GM23338 (cell line): ENCODE measurements around the gene PIGN. TPM values are rescaled to one million over a fixed set of nuclear protein-coding genes. Genes with fewer than 3 reads are reported as not detected.

ENCODE experiments used
- ATAC-seq: fragments of 200-7000 bp; cut with Tn5 transposase; 3 replicates; pipeline ENCODE4 v1.9.1; 2020
- DNase-seq: peaks from one replicate; pipeline ENCODE4 v3.0.0-alpha.2; 2015; ENCODE audit warnings: low spot score
- H2AFZ ChIP-seq: fragments of 200-600 bp; sonication (generic); 2 replicates; pipeline ENCODE4 v1.8.0; 2016; ENCODE audit warnings: antibody characterized with exemption, mild to moderate bottlenecking, moderate library complexity
- H3F3A ChIP-seq: fragments of 200-600 bp; sonication (generic); replicated peaks from 2 replicates; pipeline ENCODE4 v1.8.0; 2017; ENCODE audit warnings: antibody characterized with exemption, mixed run types, low read depth
- H3K27ac ChIP-seq: fragments of 200-600 bp; sonication (generic); 2 replicates; pipeline ENCODE4 v1.6.1; 2016; ENCODE audit warnings: low read depth
- H3K27me3 ChIP-seq: fragments of 200-600 bp; sonication (generic); 2 replicates; pipeline ENCODE4 v1.8.0; 2016; ENCODE audit warnings: mild to moderate bottlenecking, mixed run types, moderate library complexity; ENCODE audit not compliant: insufficient read depth
- H3K36me3 ChIP-seq: fragments of 200-600 bp; sonication (generic); 2 replicates; pipeline ENCODE4 v1.8.0; 2016; ENCODE audit warnings: mild to moderate bottlenecking; ENCODE audit not compliant: insufficient read depth
- H3K4me1 ChIP-seq: fragments of 200-600 bp; sonication (generic); 2 replicates; pipeline ENCODE4 v1.8.0; 2016; ENCODE audit warnings: mild to moderate bottlenecking, moderate library complexity; ENCODE audit not compliant: insufficient read depth
- H3K4me2 ChIP-seq: fragments of 200-600 bp; sonication (generic); 2 replicates; pipeline ENCODE4 v1.7.1; 2017; ENCODE audit warnings: mixed run types
- H3K4me3 ChIP-seq: fragments of 200-600 bp; sonication (generic); 2 replicates; pipeline ENCODE4 v1.6.1; 2016; ENCODE audit warnings: mixed run types
- H3K79me2 ChIP-seq: fragments of 200-600 bp; sonication (generic); replicated peaks from 2 replicates; pipeline ENCODE4 v1.8.0; 2017; ENCODE audit warnings: mild to moderate bottlenecking; ENCODE audit not compliant: insufficient read depth
- H3K9me2 ChIP-seq: fragments of 200-600 bp; sonication (generic); 2 replicates; pipeline ENCODE4 v1.8.0; 2017; ENCODE audit not compliant: insufficient read depth
- H4K20me1 ChIP-seq: fragments of 200-600 bp; sonication (generic); replicated peaks from 2 replicates; pipeline ENCODE4 v1.8.0; 2017; ENCODE audit warnings: mild to moderate bottlenecking; ENCODE audit not compliant: insufficient read depth
- H3K27ac Mint-ChIP-seq: 2 replicates; pipeline ENCODE4 v1.8.0; 2020; ENCODE audit warnings: inconsistent platforms, mild to moderate bottlenecking, moderate library complexity, mixed read lengths
- H3K27me3 Mint-ChIP-seq: 3 replicates; pipeline ENCODE4 v1.8.0; 2022; ENCODE audit warnings: low read depth, mild to moderate bottlenecking, moderate library complexity, mixed read lengths, inconsistent platforms; ENCODE audit not compliant: insufficient read depth, poor library complexity
- H3K36me3 Mint-ChIP-seq: 3 replicates; pipeline ENCODE4 v1.8.0; 2021; ENCODE audit warnings: low read depth, mild to moderate bottlenecking, inconsistent platforms, moderate library complexity, mixed read lengths
- H3K4me1 Mint-ChIP-seq: 3 replicates; pipeline ENCODE4 v1.8.0; 2020; ENCODE audit warnings: mild to moderate bottlenecking, inconsistent platforms, mixed read lengths
- H3K4me3 Mint-ChIP-seq: 3 replicates; pipeline ENCODE4 v1.8.0; 2021; ENCODE audit warnings: moderate library complexity, mild to moderate bottlenecking, inconsistent platforms, mixed read lengths
- H3K9me3 Mint-ChIP-seq: 3 replicates; pipeline ENCODE4 v1.8.0; 2020; ENCODE audit warnings: moderate library complexity, mild to moderate bottlenecking, inconsistent platforms, mixed read lengths
- CREB1 ChIP-seq: fragments of 250-450 bp; sonication (Bioruptor Pico); IDR thresholded peaks from 2 replicates; pipeline ENCODE4 v1.5.0; 2020; ENCODE audit warnings: low read depth, mild to moderate bottlenecking, moderate library complexity
- EZH2 ChIP-seq: fragments of 200-600 bp; sonication (generic); IDR thresholded peaks from one replicate; pipeline ENCODE4 v1.8.0; 2017; ENCODE audit warnings: antibody characterized with exemption, mild to moderate bottlenecking, low read depth; ENCODE audit not compliant: unreplicated experiment
- JUNB ChIP-seq: IDR thresholded peaks from one replicate; pipeline ENCODE4 v1.6.1; 2016; ENCODE audit warnings: antibody characterized with exemption; ENCODE audit not compliant: unreplicated experiment
- REST ChIP-seq: IDR thresholded peaks from one replicate; pipeline ENCODE4 v1.6.1; 2018; ENCODE audit warnings: antibody characterized with exemption; ENCODE audit not compliant: unreplicated experiment
- STAT1 ChIP-seq: IDR thresholded peaks from one replicate; pipeline ENCODE4 v1.6.1; 2016; ENCODE audit warnings: antibody characterized with exemption; ENCODE audit not compliant: unreplicated experiment
- ZNF114 ChIP-seq: fragments of 250-450 bp; sonication (Bioruptor Pico); IDR thresholded peaks from 2 replicates; pipeline ENCODE4 v1.5.0; 2020; ENCODE audit warnings: mild to moderate bottlenecking, moderate library complexity
- ZNF331 ChIP-seq: fragments of 250-450 bp; sonication (Bioruptor Pico); IDR thresholded peaks from 2 replicates; pipeline ENCODE4 v1.5.0; 2020; ENCODE audit warnings: low read depth, mild to moderate bottlenecking, moderate library complexity
- ZNF462 ChIP-seq: fragments of 250-450 bp; sonication (Bioruptor Pico); IDR thresholded peaks from 2 replicates; pipeline ENCODE4 v1.5.0; 2020; ENCODE audit warnings: mild to moderate bottlenecking, moderate library complexity
- polyA plus RNA-seq: library from polyadenylated mRNA; unstranded; fragments of >200 nt; fragmentation: Nextera tagmentation; extraction: Ambion mirVana; gene quantifications from 2 replicates; pipeline ENCODE4 v1.2.1, GENCODE V29; 2016
- total RNA-seq: library from RNA; depleted of rRNA; stranded (reverse); fragments of >200 nt; shearing (Covaris generic); gene quantifications from 2 replicates; pipeline ENCODE4 v1.2.3, GENCODE V29; 2014

PIGN gene
- total and polyA plus RNA-seq, 2 experiments from 2014 or later, result 9.4 to 33.0 TPM

GRCh38 chr18:62210138-62210537 lies 23.3 kb upstream of the PIGN start:
- H2AFZ ChIP-seq, result no peak overlapping the region
- H3K9me3 Mint-ChIP-seq, result no peaks in the 10 kb centered on the region
- peaks cover 4% of the 10 kb centered on the region; the same call in 1 of the 3 replicates for H3K4me1 Mint-ChIP-seq
- no peak overlapping the region for H3K4me3 ChIP-seq
- no peaks in the 10 kb centered on the region for H3K9me2 ChIP-seq
- no peaks in the 10 kb centered on the region for H3K4me1 ChIP-seq
- no peaks in the 10 kb centered on the region; the same call in 1 of the 2 replicates for H4K20me1 ChIP-seq
- H3F3A ChIP-seq, result no peaks in the 10 kb centered on the region
- peaks cover 5% of the 10 kb centered on the region for H3K27me3 Mint-ChIP-seq
- no peak overlapping the region for H3K4me2 ChIP-seq
- TF ChIP-seq CREB1 (CRISPR knock-in tag) (no peak), EZH2 (no peak)
- H3K36me3 ChIP-seq, result no peaks in the 10 kb centered on the region
- no peak overlapping the region for H3K27ac ChIP-seq
- H3K4me3 Mint-ChIP-seq, result no peak overlapping the region
- H3K79me2 ChIP-seq, result peaks cover 60% of the 10 kb centered on the region
- peaks cover 6% of the 10 kb centered on the region; the same call in 2 of the 3 replicates for H3K36me3 Mint-ChIP-seq
- H3K27ac Mint-ChIP-seq, result no peak overlapping the region
- H3K27me3 ChIP-seq, result no peaks in the 10 kb centered on the region
- ATAC-seq (no peak), DNase-seq (no peak)

- Histone ChIP-seq H2AFZ (no peak overlapping the region), H3K4me1 (no peaks in the 10 kb centered on the region), H3K79me2 (peaks cover 71% of the 10 kb centered on the region), H3F3A (no peaks in the 10 kb centered on the region), H3K27ac (no peak overlapping the region), H3K4me3 (no peak overlapping the region), H3K4me2 (no peak overlapping the region), H3K27me3 (no peaks in the 10 kb centered on the region), H4K20me1 (no peaks in the 10 kb centered on the region; the same call in 1 of the 2 replicates), H3K36me3 (no peaks in the 10 kb centered on the region), H3K9me2 (no peaks in the 10 kb centered on the region)
- ATAC-seq (no peak), DNase-seq (no peak)
- Mint-ChIP-seq H3K27me3 (peaks cover 5% of the 10 kb centered on the region), H3K27ac (no peak overlapping the region), H3K36me3 (peaks cover 6% of the 10 kb centered on the region; the same call in 2 of the 3 replicates), H3K4me1 (peaks cover 4% of the 10 kb centered on the region; the same call in 1 of the 3 replicates), H3K4me3 (no peak overlapping the region), H3K9me3 (no peaks in the 10 kb centered on the region)
- TF ChIP-seq REST (no peak), STAT1 (no peak), JUNB (no peak), ZNF331 (no peak), CREB1 (CRISPR knock-in tag) (no peak)
These were observed 22.2 kb upstream of the PIGN start for GRCh38 chr18:62209046-62209445.

GRCh38 chr18:62206593-62206992 lies 19.7 kb upstream of the PIGN start:
- no peak for ATAC-seq
- no peak overlapping the region for H3K27ac Mint-ChIP-seq
- Histone ChIP-seq H3K36me3 (no peaks in the 10 kb centered on the region), H3K4me1 (no peaks in the 10 kb centered on the region), H3K27me3 (no peaks in the 10 kb centered on the region), H3K79me2 (peaks cover 87% of the 10 kb centered on the region), H3K27ac (no peak overlapping the region), H3F3A (no peaks in the 10 kb centered on the region), H3K9me2 (no peaks in the 10 kb centered on the region), H2AFZ (no peak overlapping the region), H3K4me2 (no peak overlapping the region), H4K20me1 (peaks cover under 1% of the 10 kb centered on the region; the same call in 1 of the 2 replicates), H3K4me3 (no peak overlapping the region)
- peaks cover 5% of the 10 kb centered on the region for H3K27me3 Mint-ChIP-seq
- no peak overlapping the region for H3K4me3 Mint-ChIP-seq
- H3K9me3 Mint-ChIP-seq, result no peaks in the 10 kb centered on the region
- peaks cover 4% of the 10 kb centered on the region; the same call in 1 of the 3 replicates for H3K4me1 Mint-ChIP-seq
- no peaks in the 10 kb centered on the region; the same call in 2 of the 3 replicates for H3K36me3 Mint-ChIP-seq
- no peak for DNase-seq
- no peak for TF ChIP-seq ZNF462 (CRISPR knock-in tag)
- no peak for TF ChIP-seq EZH2
- no peak for TF ChIP-seq ZNF114 (CRISPR knock-in tag)
